ENCODE results near the gene GLRA1.

GLRA1 gene

GRCh38 chr5:151872701-151873100 is 52.0 kb downstream of the GLRA1 start:
- TF ChIP-seq CTCF (IDR thresholded peaks at IDR 0.05; ENCODE audit: low read depth, low read length): no peak

GRCh38 chr5:151870820-151871219 is 53.8 kb downstream of the GLRA1 start:
- TF ChIP-seq CTCF (IDR thresholded peaks at IDR 0.05; ENCODE audit: low read depth, low read length): no peak
- DNase-seq (ENCODE audit: extremely low read depth, low read depth): no peak

More at GRCh38 chr5:151872701-151873100, 52.0 kb downstream of the GLRA1 start:
- DNase-seq (ENCODE audit: extremely low read depth, low read depth): no peak

GRCh38 chr5:151870271-151870670 is 54.4 kb downstream of the GLRA1 start:
- TF ChIP-seq CTCF (IDR thresholded peaks at IDR 0.05; ENCODE audit: low read depth, low read length): no peak
- no peak for DNase-seq (ENCODE audit: extremely low read depth, low read depth)

GRCh38 chr5:151869843-151870242 is 54.8 kb downstream of the GLRA1 start:
- no peak for DNase-seq (ENCODE audit: extremely low read depth, low read depth)
- no peak for TF ChIP-seq CTCF (IDR thresholded peaks at IDR 0.05; ENCODE audit: low read depth, low read length)

- TF ChIP-seq CTCF (IDR thresholded peaks at IDR 0.05; ENCODE audit: low read depth, low read length): no peak
- no peak for DNase-seq (ENCODE audit: extremely low read depth, low read depth)
These were observed 56.2 kb downstream of the GLRA1 start for GRCh38 chr5:151868451-151868850.

GRCh38 chr5:151864061-151864748 is 60.4 kb downstream of the GLRA1 start:
- no peak for DNase-seq (ENCODE audit: extremely low read depth, low read depth)
- TF ChIP-seq CTCF (IDR thresholded peaks at IDR 0.05; ENCODE audit: low read depth, low read length): no peak

GRCh38 chr5:151863566-151863965 is 61.1 kb downstream of the GLRA1 start:
- TF ChIP-seq CTCF (IDR thresholded peaks at IDR 0.05; ENCODE audit: low read depth, low read length): no peak
- no peak for DNase-seq (ENCODE audit: extremely low read depth, low read depth)

Data from AG09319 (cell line).